Activated CD4-positive, alpha-beta T cell treated with anti-CD3 and anti-CD28 coated beads, Interleukin-10, Interleukin-2, amounts not matched to agents 100 ng/mL and 50 ng/mL, durations not matched to agents 16 hours and 8 hours (primary cell): ENCODE data around the gene CXCL1.

Source experiments
- DNase-seq: peaks from one replicate; pipeline ENCODE4 v3.0.0-alpha.2; 2020

The CXCL1 gene

DNA sequence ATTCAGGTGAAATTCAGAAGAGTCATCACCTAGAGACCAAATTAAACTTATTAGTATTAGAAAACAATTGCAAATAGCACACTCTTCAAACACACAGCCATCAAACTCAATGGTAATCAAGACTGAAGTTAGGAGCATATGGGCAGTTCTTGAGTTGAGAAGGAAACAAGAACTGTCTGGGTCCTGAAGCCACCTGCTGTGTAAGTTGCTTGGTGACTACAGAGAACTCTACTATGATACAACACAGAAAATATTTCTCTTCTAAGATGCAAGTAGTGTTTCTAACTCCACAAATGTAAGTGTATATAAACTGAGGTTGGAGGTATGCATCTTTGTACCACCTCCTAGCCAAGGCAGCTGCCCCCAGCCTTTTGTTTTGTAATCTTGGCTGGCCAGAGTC is 16.4 kb upstream of the CXCL1 start:
- no peak for DNase-seq

DNA sequence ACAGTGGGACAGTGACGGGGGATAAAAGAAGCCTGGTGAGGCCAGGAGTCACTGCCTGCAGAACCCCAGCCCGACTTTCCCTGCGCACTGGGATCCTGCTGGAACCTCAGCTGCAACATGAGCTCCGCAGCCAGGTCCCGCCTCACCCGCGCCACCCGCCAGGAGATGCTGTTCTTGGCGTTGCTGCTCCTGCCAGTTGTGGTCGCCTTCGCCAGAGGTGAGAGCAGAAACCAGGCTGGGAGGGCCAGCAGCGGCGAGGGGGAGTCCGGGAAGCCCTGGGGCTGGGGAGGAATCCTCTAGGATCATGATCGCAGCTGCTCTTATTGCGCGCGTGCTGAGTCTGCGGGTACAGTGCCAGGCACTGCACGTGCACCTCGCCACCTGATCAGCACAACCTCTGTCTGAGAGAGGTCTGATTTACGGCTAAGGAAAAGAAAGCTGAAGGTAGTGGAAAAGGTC is 15.9 kb upstream of the CXCL1 start, which contains the start of gene PF4V1:
Gene PF4V1 (plus strand): TSS at position 51 of the 459 bp plus-strand sequence. CDS start 67 bp downstream, at position 118.
- DNase-seq: no peak

DNA sequence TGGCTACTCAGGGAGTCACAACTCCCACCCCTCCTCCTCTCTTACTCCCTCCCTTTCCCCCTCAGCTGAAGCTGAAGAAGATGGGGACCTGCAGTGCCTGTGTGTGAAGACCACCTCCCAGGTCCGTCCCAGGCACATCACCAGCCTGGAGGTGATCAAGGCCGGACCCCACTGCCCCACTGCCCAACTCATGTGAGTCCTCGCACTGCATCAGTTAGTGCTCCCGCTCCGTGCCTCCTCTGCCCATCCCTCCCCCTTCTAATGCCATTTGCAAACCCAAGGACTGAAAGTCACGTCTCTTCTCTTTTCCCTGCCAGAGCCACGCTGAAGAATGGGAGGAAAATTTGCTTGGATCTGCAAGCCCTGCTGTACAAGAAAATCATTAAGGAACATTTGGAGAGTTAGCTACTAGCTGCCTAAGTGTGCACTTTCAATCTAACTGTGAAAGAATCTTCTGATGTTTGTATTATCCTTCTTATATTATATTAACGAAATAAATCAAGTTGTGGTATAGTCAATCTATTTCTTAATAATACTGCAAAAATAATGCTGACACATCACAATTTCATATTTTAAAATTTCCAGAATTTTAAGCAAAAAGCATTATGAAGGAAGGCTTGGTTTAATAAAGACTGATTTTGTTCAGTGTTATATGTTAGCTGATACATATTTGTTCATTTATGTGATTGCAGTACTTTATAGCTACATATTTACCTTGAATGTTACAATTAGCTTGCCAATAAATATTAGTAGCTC is 15.3 kb upstream of the CXCL1 start:
- no peak for DNase-seq

DNA sequence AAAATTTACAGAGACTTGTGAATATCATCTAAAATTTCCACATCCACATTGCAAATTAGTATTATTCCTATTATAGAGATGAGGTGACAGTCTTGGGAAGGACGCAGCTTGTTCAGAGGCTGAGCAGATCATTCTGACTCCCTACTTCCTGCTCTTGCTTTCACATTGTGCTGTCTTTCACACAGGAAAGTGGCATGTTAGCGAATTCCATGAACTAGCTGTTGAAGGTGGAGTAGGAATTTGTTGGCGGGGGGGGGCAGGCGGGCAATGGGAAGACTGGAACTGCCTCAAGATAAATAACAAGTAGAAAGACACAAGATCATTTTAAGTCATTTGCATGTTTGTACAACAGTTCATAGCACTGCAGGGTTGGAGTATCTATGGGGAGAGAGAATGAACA is 13.8 kb upstream of the CXCL1 start:
- no peak for DNase-seq

DNA sequence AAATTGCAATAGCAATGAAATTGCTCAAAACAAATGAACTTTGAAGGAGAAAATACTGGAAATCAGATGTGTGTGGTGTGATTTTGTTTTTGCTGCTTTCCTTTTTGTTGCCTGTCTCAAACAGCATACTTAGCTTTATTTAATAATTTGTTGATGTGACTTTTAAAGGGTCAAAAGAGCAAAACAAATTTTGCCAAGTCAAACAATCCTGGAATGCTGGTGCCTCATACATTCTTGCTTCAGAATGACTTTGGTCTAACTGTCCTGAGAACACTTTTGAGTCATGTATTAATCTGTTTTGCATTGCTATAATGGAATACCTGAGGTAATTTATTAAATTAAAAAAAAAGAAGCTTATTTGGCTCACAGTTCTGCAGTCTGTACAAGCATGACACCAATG is 12.7 kb upstream of the CXCL1 start:
- DNase-seq: no peak

DNA sequence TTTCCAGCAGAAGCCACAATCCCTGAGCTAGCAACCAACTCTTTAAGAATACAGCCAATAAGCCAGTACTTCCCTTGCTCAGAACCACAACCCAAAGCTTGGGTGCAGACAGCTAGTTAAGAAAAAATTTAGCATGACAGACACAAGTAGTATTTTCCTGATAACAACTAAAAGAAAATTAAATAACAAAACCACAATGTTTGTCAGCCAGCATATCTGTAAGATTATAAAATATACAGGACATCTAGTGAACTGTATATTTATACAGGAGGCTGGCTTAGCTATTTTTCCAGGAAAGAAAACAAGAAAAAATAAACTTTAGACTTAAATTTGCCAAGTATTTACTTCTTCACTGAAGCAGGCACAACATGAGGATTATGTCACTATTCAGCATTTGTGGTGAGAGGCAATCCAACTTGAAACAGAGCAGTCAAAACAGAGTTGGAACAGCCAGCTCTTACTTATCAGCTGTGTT is 9.5 kb upstream of the CXCL1 start:
- no peak for DNase-seq

DNA sequence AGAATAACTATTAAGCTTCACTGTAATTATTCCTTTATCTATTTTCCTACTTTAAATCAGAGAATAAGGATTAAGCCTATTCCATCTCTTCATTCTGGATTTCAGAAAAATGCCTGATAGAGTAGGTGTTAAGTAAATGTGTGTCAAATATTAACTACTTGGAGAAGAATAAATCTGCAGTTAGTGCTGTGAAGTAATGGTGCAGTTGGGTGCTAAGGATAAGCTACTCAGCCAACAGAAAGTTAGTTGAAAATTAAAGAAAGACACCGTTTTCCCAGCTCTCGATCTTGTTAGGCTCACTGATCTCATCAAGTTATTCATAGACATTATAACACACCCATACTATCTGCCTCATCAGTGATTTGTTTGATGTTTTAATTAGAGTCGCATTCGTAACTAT is 9.0 kb upstream of the CXCL1 start:
- no peak for DNase-seq

DNA sequence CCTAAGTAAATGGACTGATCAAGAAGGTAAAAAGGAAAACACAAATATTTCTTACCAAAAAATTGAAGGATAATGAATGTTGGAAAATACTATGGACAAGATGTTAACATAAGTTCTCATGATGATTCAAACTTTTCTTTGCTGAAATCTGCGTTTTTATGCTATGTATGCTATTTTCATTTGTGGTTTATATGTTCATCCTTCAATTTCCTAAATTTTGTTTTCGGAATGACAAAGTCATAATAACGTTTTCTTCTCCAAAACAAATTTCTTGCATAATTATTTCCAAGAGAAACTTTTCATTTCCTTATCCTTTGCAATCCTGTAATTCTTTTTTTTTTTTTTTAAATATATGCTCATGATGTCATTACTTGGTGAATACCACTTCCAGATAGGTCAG is 8.3 kb upstream of the CXCL1 start:
- no peak for DNase-seq

DNA sequence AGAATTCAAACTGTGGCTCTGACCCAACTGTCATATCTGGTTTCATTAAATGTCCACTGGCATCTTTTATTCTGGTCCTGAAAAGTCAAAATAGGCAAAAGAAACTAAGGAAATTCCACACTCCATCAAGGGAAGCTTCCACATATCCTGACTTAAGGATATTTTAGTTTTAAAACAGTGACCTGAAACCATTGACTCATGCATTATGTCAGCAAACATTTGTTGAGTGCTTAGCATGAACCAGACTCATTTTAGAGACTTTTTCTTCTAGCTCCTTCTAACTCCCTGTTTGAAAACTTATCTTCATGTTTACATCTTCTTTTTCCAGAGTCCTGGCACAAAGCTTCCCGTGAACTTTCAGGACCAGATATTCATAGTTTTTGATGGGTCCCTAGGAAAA is 6.9 kb upstream of the CXCL1 start:
- DNase-seq: no peak

DNA sequence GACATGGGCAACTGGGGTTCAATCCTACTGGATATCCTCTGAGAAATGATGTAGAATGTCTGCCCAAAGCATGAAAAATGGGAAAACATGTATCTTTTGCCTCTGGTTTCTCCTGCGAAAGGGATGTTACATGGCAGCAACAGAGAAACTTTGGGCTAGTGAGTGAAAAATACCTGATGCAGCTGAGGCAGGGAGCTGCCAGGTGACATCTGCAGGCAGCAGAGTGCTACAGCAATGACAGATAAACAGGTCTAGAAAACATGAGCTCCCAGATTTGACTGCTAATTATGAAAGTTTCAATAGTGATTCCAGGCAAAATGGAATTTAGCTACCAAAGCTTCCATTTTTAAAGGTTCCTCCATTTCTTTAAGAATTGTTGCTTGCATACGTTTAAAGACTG is 4.8 kb upstream of the CXCL1 start:
- peak; percentile 1 for DNase-seq

DNA sequence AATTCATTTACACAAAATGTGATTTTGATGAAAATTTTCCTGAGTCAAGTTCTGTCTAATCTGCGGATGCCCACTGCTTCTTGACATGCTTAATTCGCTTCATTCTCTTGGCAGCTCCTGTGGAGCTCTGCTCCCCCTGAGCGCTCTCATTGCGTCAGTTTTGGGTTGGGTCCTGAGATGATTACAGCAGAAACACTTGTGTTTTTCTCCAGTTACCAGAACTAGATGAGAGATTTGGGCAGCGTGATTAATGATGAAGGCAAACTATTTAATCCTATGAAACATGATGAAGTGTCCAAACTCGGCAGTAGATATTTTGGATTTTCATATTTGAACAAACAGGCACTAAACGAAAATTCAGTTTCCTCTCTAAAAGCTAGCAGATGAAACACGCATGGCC is 4.2 kb upstream of the CXCL1 start:
- no peak for DNase-seq

DNA sequence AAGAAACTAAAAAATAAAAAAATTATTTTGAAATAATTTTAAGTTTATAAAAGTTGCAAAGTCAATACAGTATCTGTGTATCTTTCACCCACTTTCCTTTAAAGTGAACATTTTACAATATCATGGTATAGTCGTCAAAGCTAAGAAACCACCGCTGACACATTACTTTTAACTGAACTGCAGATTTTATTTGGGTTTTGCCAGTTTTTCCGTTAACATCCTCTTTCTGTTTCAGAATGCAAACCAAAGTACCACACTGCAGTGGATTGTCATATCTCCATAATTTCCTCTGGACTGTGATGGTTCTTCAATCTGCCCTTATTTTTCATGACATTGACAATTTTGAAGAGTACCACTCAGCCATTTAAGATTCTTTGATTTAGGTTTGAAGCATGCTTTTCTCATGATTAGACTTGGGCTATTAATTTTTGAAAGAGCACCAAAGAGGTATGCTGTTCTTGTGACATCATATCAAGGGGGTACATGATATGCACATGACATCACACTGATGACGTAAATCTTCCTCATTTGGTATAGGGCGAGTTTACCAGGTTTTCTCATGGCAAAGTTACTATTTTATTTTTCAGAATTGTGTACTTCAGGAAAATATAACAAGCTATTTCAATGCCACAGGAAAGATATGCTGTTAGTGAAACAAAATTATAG is 3.6 kb upstream of the CXCL1 start:
- DNase-seq: no peak

DNA sequence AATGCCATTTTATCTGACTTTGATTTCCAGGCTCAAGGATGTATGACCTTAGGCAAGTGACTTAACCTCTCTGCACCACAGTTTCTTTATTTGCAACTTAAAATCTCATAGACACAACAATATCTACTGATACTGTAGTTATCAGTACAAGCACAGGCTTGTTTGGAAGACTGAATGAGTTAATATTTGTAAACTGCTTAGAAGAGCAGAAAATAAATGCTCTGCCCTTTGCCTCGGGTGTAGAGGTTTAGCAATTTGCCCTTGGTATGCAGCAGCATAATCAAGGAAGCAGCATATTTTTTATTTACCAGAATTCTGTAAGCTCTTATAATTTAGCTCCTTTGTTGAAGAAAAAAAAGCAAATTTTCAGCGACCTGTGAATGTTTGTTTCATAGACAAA is 2.9 kb upstream of the CXCL1 start:
- no peak for DNase-seq

DNA sequence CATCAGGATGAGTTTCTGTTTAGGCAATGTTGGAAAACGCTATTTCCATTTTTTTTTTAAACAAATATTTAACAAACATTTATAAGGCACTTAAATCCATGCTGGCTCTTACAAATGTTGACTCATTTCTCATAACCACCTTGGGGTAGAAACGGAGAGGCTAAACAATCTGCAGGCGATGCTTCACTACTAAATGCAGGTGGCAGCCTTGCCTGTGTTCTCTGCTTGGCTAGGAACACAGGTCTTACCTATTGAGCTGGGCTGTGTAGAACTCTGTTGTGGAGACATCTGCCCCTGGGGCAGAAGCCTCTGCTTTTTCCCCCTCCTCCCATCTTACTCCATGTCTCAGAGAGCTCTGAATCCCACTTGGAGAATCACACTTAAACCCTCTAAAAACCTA is 1.4 kb upstream of the CXCL1 start:
- peak; percentile 1 for DNase-seq

DNA sequence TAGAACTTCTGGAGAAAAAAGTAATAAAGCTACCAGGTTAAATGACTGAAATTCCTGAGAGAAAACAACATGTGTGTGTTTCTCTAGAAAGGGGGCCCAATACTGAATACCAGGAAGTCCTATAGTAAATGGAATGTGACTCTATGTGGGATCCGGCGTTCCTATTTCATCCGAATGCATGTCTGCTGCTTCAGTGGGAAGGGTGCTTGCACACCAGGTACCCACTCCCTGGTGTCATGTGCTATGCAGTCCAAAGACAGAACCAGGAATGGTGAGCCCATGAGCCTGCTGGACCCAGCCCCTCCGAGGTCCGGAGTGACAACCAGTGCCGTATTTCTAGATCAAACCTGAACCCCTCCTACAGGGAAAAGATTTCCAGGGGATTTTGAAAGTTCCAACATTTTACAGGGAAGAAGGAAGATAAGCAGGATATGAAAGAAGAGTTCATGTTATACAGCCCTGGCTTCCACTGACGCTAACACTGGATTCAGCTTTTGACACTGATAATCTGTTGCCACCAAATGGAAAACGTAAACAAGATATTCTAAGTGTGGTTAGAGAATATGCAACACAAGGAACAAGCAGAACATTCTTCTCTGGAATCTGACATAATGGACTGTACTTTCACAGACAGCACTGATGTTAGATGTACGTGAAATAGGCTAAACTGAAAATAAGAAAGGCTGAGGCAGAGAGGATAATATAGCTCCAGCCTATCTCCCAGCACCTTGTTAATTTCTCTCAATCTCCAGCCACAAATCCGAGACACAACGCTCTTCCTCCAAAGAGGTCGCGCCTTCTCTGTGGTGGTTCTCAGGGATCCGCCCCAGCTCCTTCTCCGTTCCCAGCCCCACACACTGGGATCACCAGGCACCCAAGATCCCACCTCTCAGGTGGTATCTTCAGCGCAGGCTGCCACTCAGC is 725 bp upstream of the CXCL1 start:
- no peak for DNase-seq

DNA sequence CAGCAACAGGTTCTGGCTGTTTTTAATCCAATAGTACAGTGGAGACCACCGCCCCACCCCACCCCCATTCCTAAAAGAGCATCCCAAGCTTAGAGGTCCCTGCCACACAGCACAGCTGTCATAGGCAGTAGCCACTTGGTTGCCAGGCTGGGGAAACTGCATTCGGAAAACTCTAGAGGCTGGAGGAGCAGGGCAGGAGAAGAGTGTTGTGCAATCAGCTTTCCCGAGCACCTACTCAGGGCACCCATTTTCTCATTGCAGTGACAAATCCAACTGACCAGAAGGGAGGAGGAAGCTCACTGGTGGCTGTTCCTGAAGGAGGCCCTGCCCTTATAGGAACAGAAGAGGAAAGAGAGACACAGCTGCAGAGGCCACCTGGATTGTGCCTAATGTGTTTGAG is 1.1 kb downstream of the CXCL1 start:
- DNase-seq: no peak

DNA sequence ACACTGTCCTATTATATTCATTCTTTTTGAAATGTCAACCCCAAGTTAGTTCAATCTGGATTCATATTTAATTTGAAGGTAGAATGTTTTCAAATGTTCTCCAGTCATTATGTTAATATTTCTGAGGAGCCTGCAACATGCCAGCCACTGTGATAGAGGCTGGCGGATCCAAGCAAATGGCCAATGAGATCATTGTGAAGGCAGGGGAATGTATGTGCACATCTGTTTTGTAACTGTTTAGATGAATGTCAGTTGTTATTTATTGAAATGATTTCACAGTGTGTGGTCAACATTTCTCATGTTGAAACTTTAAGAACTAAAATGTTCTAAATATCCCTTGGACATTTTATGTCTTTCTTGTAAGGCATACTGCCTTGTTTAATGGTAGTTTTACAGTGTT is 1.6 kb downstream of the CXCL1 start:
- no peak for DNase-seq

DNA sequence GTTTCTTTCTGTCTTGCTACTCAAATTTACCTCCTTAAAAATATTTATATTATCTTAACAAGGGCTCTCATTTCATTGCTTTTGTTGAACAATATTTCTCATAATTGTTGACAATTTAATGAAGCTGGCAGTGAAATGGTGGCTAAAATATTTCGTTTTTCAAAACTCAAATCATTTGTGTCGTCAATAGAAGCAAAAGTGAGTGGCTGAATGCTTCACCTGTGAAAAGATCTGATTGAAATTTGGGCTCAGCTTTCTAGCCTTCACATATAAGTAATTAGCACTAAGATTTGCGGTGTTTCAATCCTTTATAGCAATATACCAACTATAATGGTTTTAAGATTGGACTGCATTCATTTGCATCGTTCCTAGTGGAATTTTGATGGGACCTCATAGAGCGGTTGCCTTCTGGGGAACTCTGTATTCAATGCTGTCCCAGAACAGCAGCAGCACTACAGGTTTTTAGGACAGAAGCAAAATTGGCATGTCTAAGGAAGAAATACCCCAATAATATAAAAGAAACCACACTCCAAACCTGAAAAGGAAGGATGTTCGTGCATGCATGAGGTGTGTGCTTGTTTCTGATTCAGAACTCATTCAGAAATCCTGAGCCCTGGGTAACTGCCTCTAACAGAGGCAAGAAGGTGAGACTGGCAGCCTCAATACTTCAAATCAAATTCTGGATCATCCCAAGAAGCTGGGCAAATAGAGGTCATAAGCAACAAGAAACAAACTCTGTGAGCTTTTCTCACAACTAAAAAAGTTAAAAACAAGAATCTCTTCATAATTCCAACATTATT is 2.5 kb downstream of the CXCL1 start:
- no peak for DNase-seq

DNA sequence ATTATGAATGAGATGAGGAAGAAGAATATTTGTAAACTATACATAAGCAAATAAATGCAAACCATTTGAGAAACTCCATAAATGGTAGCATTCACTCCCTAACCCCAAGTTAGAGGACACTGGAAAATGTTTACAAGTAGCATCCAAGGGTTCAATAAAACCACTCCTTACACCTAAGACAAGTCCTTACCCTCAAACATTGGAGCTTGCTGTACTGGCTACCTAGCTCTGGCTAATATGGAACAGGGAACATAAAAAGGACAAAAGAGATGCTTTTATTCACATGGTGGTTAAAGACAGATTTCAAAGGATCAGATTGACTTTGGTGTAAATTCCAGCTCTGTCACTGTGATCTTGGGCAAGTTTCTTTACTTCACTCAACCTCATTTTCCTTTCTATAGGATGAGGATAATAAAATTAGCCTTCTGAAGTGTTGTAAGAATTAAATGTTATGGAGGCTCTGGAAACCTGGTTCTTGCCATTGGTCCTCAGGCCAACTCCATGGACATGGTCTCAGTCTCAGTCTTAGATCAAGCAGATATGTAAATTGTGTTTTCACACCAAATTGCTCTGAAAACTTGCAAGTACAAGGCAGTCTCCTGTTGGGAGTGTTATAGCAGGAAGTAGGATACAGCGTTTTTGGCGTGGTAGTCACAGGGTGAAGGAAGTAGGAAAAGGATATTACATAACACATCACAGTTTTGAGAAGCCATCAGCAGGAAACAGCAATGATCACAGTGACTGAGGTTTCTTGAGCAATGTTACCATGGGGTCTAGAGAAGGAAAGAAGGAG is 3.3 kb downstream of the CXCL1 start:
- DNase-seq: no peak

DNA sequence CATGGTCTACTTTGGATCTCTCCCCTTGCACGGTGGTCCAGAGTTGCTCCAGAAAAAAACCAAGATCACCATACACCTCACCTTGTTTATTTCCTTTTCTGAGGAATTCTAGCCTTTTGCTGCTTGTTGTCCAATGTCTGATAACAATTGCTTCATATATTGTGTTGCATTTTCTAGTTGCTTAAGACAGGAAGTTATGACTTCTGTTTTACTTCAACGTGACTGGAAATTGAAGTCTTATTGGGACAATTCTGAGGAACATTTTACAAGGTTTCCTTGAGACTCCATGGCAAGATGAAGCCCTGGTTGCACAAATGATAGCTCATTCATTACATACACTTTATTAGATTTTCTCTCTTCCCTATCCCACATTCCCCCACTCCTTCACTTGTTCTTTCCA is 5.2 kb downstream of the CXCL1 start:
- DNase-seq: no peak

DNA sequence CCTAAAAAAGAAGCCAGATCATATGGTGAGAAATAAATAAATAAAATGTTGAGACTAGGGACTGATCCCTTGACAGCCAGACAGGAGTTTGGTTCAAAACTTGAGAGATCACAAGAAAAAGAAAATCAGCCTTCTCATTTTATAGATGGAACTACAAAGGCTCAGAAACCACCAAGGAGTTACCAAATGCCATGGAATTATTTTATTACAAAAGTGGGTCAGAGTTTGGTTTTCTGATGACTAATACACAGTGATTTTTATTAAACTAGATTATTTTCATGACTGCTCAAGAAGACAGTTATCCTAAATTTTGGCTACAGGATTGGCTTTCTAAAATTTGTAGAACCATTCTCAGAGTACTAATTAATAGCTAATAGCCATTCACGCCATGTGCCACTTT is 6.2 kb downstream of the CXCL1 start:
- DNase-seq: no peak

DNA sequence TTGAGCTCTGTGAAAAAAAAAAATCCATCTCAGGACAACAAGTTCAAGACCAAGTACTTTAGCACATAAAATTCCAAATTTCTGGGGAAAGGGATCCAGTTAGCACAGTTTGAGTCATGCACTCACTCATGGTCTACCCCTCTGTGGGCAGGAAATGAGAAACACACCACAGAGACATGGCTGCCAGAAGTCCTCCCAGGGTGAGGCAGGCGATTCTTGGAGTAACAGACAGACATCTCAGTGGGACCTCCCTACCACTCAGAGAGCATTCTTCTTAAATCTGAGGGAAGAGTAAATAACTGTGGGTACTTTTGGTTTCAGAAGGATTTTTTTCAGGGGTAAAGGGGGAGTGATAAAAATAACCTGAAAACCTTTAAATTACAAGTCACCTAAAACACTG is 14.1 kb downstream of the CXCL1 start:
- DNase-seq: no peak
